C4-2B (cell line): ENCODE measurements around the gene DNAAF3.

Source experiments
- H3K27ac ChIP-seq: fragments of 450-650 bp; 2 replicates; pipeline ENCODE4 v1.5.1; 2017
- ZFX ChIP-seq: fragments of 450-650 bp; IDR thresholded peaks from 2 replicates; pipeline ENCODE4 v1.6.1; 2017
- TF ChIP-seq, protein P1 (sequence below): fragments of 450-650 bp; conservative IDR thresholded peaks from 2 replicates; pipeline ENCODE4 v1.5.1; 2017; ENCODE audit warnings: mild to moderate bottlenecking

Gene DNAAF3

GRCh38 chr19:55117663-55118391 is 48.6 kb downstream of the DNAAF3 start:
- peak; percentile 25; the same call in 1 of the 2 replicates for TF ChIP-seq ZFX
- TF ChIP-seq, protein P1, sequence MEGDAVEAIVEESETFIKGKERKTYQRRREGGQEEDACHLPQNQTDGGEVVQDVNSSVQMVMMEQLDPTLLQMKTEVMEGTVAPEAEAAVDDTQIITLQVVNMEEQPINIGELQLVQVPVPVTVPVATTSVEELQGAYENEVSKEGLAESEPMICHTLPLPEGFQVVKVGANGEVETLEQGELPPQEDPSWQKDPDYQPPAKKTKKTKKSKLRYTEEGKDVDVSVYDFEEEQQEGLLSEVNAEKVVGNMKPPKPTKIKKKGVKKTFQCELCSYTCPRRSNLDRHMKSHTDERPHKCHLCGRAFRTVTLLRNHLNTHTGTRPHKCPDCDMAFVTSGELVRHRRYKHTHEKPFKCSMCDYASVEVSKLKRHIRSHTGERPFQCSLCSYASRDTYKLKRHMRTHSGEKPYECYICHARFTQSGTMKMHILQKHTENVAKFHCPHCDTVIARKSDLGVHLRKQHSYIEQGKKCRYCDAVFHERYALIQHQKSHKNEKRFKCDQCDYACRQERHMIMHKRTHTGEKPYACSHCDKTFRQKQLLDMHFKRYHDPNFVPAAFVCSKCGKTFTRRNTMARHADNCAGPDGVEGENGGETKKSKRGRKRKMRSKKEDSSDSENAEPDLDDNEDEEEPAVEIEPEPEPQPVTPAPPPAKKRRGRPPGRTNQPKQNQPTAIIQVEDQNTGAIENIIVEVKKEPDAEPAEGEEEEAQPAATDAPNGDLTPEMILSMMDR, result no peak
- peak overlapping the region; percentile 74 for H3K27ac ChIP-seq

- peak within 1 kb of the TSS; percentile 74 for H3K27ac ChIP-seq
- TF ChIP-seq, protein P1, result no peak
- TF ChIP-seq ZFX, result 0 out of 2 replicates have a peak, but pooled peaks have one; percentile 12
Observed at GRCh38 chr19:55116859-55117662, 49.4 kb downstream of the DNAAF3 start, which contains the start of gene PPP1R12C. Gene PPP1R12C, minus strand, starts transcription at chr19:55117637. Its CDS starts 94 bp downstream, at chr19:55117543.

- no peak for TF ChIP-seq ZFX
- TF ChIP-seq, protein P1, result no peak
- peak overlapping the region; percentile 74 for H3K27ac ChIP-seq
Observed at GRCh38 chr19:55116232-55116858, 50.1 kb downstream of the DNAAF3 start.

- H3K27ac ChIP-seq, result no peak overlapping the region
- TF ChIP-seq, protein P1, result no peak
- no peak for TF ChIP-seq ZFX
Observed at GRCh38 chr19:55115446-55116065, 50.9 kb downstream of the DNAAF3 start.

- TF ChIP-seq, protein P1, result no peak
- no peak for TF ChIP-seq ZFX
- no peak overlapping the region for H3K27ac ChIP-seq
Observed at GRCh38 chr19:55114566-55115145, 51.8 kb downstream of the DNAAF3 start.

- no peak overlapping the region for H3K27ac ChIP-seq
Observed at GRCh38 chr19:55113570-55114039, 52.8 kb downstream of the DNAAF3 start.

More at GRCh38 chr19:55113570-55114039, 52.8 kb downstream of the DNAAF3 start:
- TF ChIP-seq, protein P1, result no peak
- TF ChIP-seq ZFX, result no peak
